PC-9 (cell line): Measurements from ENCODE around the gene NAV3.

Experiments used
- CTCF ChIP-seq: fragments of 200-600 bp; sonication (generic); conservative IDR thresholded peaks from 2 replicates; pipeline ENCODE4 v1.6.1; 2017; ENCODE audit warnings: mixed run types, antibody characterized with exemption, mild to moderate bottlenecking, moderate library complexity
- EZH2 ChIP-seq: fragments of 200-600 bp; sonication (generic); IDR thresholded peaks from 2 replicates; pipeline ENCODE4 v1.8.0; 2017; ENCODE audit warnings: antibody characterized with exemption, low read depth

GRCh38 chr12:78198896-78199295, 368.2 kb downstream of the NAV3 start:
- TF ChIP-seq CTCF (no peak), EZH2 (no peak)
